K562 (cell line): Measurements from ENCODE around the gene SUPT20H.

ENCODE experiments used
- CEBPB ChIP-seq: fragments of 450-650 bp; IDR thresholded peaks from 2 replicates; pipeline ENCODE4 v1.6.1; 2016; ENCODE audit warnings: missing genetic modification characterization, missing compliant biosample characterization
- NR2F6 ChIP-seq: fragments of 450-650 bp; formaldehyde crosslinking; IDR thresholded peaks from 2 replicates; pipeline ENCODE4 v1.4.0; 2020; ENCODE audit warnings: mild to moderate bottlenecking
- SMARCC2 ChIP-seq: fragments of 450-650 bp; IDR thresholded peaks from 2 replicates; pipeline ENCODE4 v1.6.1; 2017; ENCODE audit warnings: antibody characterized with exemption, moderate library complexity, mild to moderate bottlenecking, low read depth
- USF2 ChIP-seq: sonication (generic); formaldehyde crosslinking; IDR thresholded peaks from 2 replicates; pipeline ENCODE4 v1.5.0; 2020; ENCODE audit warnings: missing genetic modification reagents

- TF ChIP-seq NR2F6 (CRISPR knock-in tag) (no peak), SMARCC2 (no peak), USF2 (CRISPR knock-in tag) (no peak), CEBPB (tag) (no peak)
Observed at GRCh38 chr13:37069597-37070103, 10.2 kb upstream of the SUPT20H start.
